GM12878 (cell line): ENCODE results near the gene CHMP4A. TPM values are rescaled to one million over a fixed set of nuclear protein-coding genes. Genes with fewer than 3 reads are reported as not detected.

ENCODE experiments used
- ATAC-seq: fragments of 200-7000 bp; cut with Tn5 transposase; 3 replicates; pipeline ENCODE4 v1.9.1; 2020; ENCODE audit warnings: mild to moderate bottlenecking, moderate library complexity
- BruUV-seq: library from RNA; stranded (reverse); fragments of 400-500 nt; replicated peaks from 2 replicates; lab custom pipeline; 2021; lab: Mats Ljungman, UMichigan
- CTCF ChIA-PET: fragments of 300-600 bp; sonication (Branson Sonifier 250); formaldehyde crosslinking; extraction: SDS; loops from one replicate; lab custom pipeline; 2021; ENCODE audit warnings: inconsistent platforms; lab: Yijun Ruan, JAX
- POLR2A ChIA-PET: fragments of 350-600 bp; formaldehyde crosslinking; extraction: SDS; loops from one replicate; lab custom pipeline; 2021; ENCODE audit warnings: inconsistent platforms; lab: Charles Lee
- RAD21 ChIA-PET: fragments of 300-600 bp; sonication (Branson Sonifier 250); formaldehyde crosslinking; loops from one replicate; lab custom pipeline; 2023; ENCODE audit warnings: antibody characterized with exemption; ENCODE audit not compliant: unreplicated experiment; lab: Charles Lee
- SMC1A ChIA-PET: fragments of 300-600 bp; sonication (Branson Sonifier 250); formaldehyde crosslinking; loops from one replicate; lab custom pipeline; 2023; ENCODE audit not compliant: unreplicated experiment, uncharacterized antibody; lab: Charles Lee
- DNase-seq: peaks from one replicate; pipeline ENCODE4 v3.0.0-alpha.2; 2011; ENCODE audit warnings: low read depth, low spot score
- FAIRE-seq: peaks from 3 replicates; lab custom pipeline; 2011; peaks lifted over from hg19 to GRCh38; lab: Jason Lieb, UNC
- H2AFZ ChIP-seq: 2 replicates; pipeline ENCODE4 v1.6.0; 2011; ENCODE audit warnings: low read depth, low read length, control low read depth; ENCODE audit not compliant: control insufficient read depth
- H3K27ac ChIP-seq: 2 replicates; pipeline ENCODE4 v1.5.1; 2011; ENCODE audit warnings: control low read depth; ENCODE audit not compliant: control insufficient read depth, insufficient read depth
- H3K27me3 ChIP-seq, 2 experiments: replicated peaks in 1 of 2; 2 replicates each; pipeline versions ENCODE4 v1.6.0 to v1.6.1; 2011; ENCODE audit warnings: low read length in 1 of 2; ENCODE audit not compliant: control insufficient read depth in 2 of 2, insufficient read depth in 2 of 2
- H3K36me3 ChIP-seq, 2 experiments: 2 replicates each; pipeline ENCODE4 v1.5.1; 2011; ENCODE audit warnings: low read length in 1 of 2; ENCODE audit not compliant: control insufficient read depth in 2 of 2, insufficient read depth in 2 of 2
- H3K4me1 ChIP-seq: 2 replicates; pipeline ENCODE4 v1.6.1; 2011; ENCODE audit warnings: mild to moderate bottlenecking, low read length, moderate library complexity, mixed read lengths; ENCODE audit not compliant: control insufficient read depth, insufficient read depth
- H3K4me2 ChIP-seq: 2 replicates; pipeline ENCODE4 v1.6.0; 2011; ENCODE audit warnings: control low read depth; ENCODE audit not compliant: control insufficient read depth, insufficient read depth
- H3K4me3 ChIP-seq: fragments of 200-600 bp; sonication (generic); 2 replicates; pipeline ENCODE4 v1.5.1; 2016
- H3K79me2 ChIP-seq: 2 replicates; pipeline ENCODE4 v1.6.0; 2011; ENCODE audit warnings: low read length; ENCODE audit not compliant: control insufficient read depth, insufficient read depth
- H3K9ac ChIP-seq: 2 replicates; pipeline ENCODE4 v1.8.0; 2011; ENCODE audit warnings: low read length, control low read depth, mixed read lengths; ENCODE audit not compliant: control insufficient read depth, insufficient read depth
- H3K9me3 ChIP-seq: replicated peaks from 3 replicates; pipeline ENCODE4 v1.5.1; 2011; ENCODE audit warnings: mild to moderate bottlenecking, low read length; ENCODE audit not compliant: control insufficient read depth, insufficient read depth
- H4K20me1 ChIP-seq: 2 replicates; pipeline ENCODE4 v1.6.0; 2011; ENCODE audit not compliant: control insufficient read depth, insufficient read depth
- BRCA1 ChIP-seq: IDR thresholded peaks from 2 replicates; pipeline ENCODE4 v1.6.1; 2011; ENCODE audit warnings: low read depth, low read length, improper control_type of control experiment
- CREB1 ChIP-seq: IDR thresholded peaks from 2 replicates; pipeline ENCODE4 v1.6.1; 2012; ENCODE audit warnings: low read depth, mild to moderate bottlenecking, inconsistent platforms
- E2F4 ChIP-seq: IDR thresholded peaks from 2 replicates; pipeline ENCODE4 v1.6.1; 2012; ENCODE audit warnings: low read depth, low read length, improper control_type of control experiment
- IKZF1 ChIP-seq: fragments of 450-650 bp; conservative IDR thresholded peaks from 2 replicates; pipeline ENCODE4 v1.6.1; 2017; ENCODE audit warnings: antibody characterized with exemption, mild to moderate bottlenecking
- MTA3 ChIP-seq: IDR thresholded peaks from 2 replicates; pipeline ENCODE4 v1.6.1; 2012; ENCODE audit warnings: low read length, inconsistent platforms, borderline replicate concordance
- MYC ChIP-seq: IDR thresholded peaks from 2 replicates; pipeline ENCODE4 v1.6.1; 2011; ENCODE audit warnings: mild to moderate bottlenecking, low read length, moderate library complexity, inconsistent platforms; ENCODE audit not compliant: insufficient read depth, insufficient replicate concordance, insufficient read length, severe bottlenecking
- SUZ12 ChIP-seq: fragments of 200-600 bp; sonication (generic); IDR thresholded peaks from one replicate; pipeline ENCODE4 v1.6.1; 2018; ENCODE audit warnings: antibody characterized with exemption, mild to moderate bottlenecking; ENCODE audit not compliant: unreplicated experiment
- WGBS: methylation state at CpG from one replicate; pipeline ENCODE4 v1.1.6; 2016; ENCODE audit warnings: low lambda C conversion rate; ENCODE audit not compliant: insufficient replicate concordance, insufficient coverage; ENCODE audit errors: missing lambda C conversion rate; 5-methylcytosine and 5-hydroxymethylcytosine counted together
- in situ Hi-C: fragments of 300-500 bp; cut with MboI; formaldehyde crosslinking; loops from 9 replicates; pipeline ENCODE4 v1.14.3; 2018; ENCODE audit warnings: mixed read lengths
- intact Hi-C: fragments of 100-400 bp; cut with micrococcal nuclease; formaldehyde crosslinking; loops from one replicate; pipeline ENCODE4 v1.14.2; 2022; ENCODE audit not compliant: unreplicated experiment
- polyA plus RNA-seq, 11 experiments: library from polyadenylated mRNA; depleted of rRNA in 4 of 11; unstranded in 6 of 11; stranded (reverse) in 5 of 11; fragments of >200 nt; fragmentation: Nextera tagmentation in 4 of 11; fragmentation: Illumina TruSeq in 1 of 11; extraction: Ambion mirVana in 4 of 11; extraction: Trizol in 1 of 11; gene quantifications; 1 replicate in 1 of 11; 2 replicates in 10 of 11; pipeline versions ENCODE4 v1.2.1 to v1.2.3, GENCODE V29; 2011 to 2016; ENCODE audit warnings: inconsistent platforms in 2 of 11, missing spikeins in 2 of 11, low read depth in 1 of 11
- total RNA-seq, 4 experiments: library from RNA; depleted of rRNA in 3 of 4; stranded (reverse); fragments of >200 nt in 3 of 4; fragmentation: Illumina TruSeq in 1 of 4; extraction: Trizol in 1 of 4; gene quantifications; 2 replicates each; pipeline versions ENCODE4 v1.2.1 to v1.2.3, GENCODE V29; 2013 to 2021
- TF ChIP-seq, protein P1 (sequence below): fragments of 450-650 bp; IDR thresholded peaks from 2 replicates; pipeline ENCODE4 v1.6.1; 2018; ENCODE audit warnings: borderline replicate concordance, mild to moderate bottlenecking; ENCODE audit not compliant: partially characterized antibody
- TF ChIP-seq, protein P2 (sequence below): IDR thresholded peaks from 2 replicates; pipeline ENCODE4 v1.6.1; 2011; ENCODE audit warnings: borderline replicate concordance, low read depth, mild to moderate bottlenecking, moderate library complexity, low read length; ENCODE audit not compliant: insufficient read depth, poor library complexity, severe bottlenecking

CHMP4A gene
- total and polyA plus RNA-seq, 10 of the 15 experiments (the other 5 are each of a cell fraction or from before 2014, with no cell fraction given), result 35.5 to 151 (median 84.7) TPM

GRCh38 chr14:24255931-24256711 lies 42.8 kb upstream of the CHMP4A start (continued):
- TF ChIP-seq E2F4 (no peak), MTA3 (no peak), IKZF1 (no peak), BRCA1 (no peak)
- TF ChIP-seq, all 136 proteins: peak for 0

DNA sequence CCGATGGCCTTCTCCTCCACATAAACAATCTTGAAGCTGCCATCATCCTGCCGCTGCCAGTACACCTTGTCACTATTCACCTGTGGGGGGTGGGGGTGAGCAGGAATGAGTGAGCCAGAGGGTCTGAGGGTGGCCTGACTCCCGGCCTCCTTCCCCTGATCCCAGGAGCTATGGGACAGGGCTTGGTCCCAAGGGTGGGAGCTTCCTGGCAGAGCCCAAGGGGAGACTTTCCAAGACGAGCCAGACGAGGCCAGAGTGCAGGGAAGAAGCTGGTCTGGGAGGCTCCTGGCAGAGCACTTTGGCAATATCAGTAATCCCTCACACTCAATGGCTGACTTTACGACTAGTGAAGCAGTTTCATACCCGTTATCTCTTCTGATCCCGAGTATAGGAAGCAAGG lies 42.1 kb upstream of the CHMP4A start:
- ChIA-PET POLR2A (no interaction called here), RAD21 (no interaction called here), CTCF (interaction anchor here (1.8 kb wide), 1 partner anchor 15 kb away, joined by 8 read pairs; no protein-coding TSS in a partner anchor), SMC1A (no interaction called here)
- Histone ChIP-seq H3K79me2 (no peaks in the 10 kb centered on the region), H3K27me3 (no peaks in the 10 kb centered on the region), H4K20me1 (no peaks in the 10 kb centered on the region), H3K27ac (no peak overlapping the region), H3K9ac (no peak overlapping the region), H3K36me3 (peaks cover 0 to 3% of the 10 kb centered on the region in 2 experiments; a peak in 2 of 4 replicates), H2AFZ (no peak overlapping the region), H3K9me3 (no peaks in the 10 kb centered on the region), H3K4me1 (peaks cover 7% of the 10 kb centered on the region), H3K4me3 (no peak overlapping the region), H3K4me2 (no peak overlapping the region)
- DNase-seq (no peak), FAIRE-seq (no peak), ATAC-seq (no peak)
- in situ Hi-C loops (no loop called here), intact Hi-C loops (no loop called here)
- 85% methylated on average over 8 of the region's 8 CpGs for WGBS
- BruUV-seq, result no TSS peak
- TF ChIP-seq, protein P1, sequence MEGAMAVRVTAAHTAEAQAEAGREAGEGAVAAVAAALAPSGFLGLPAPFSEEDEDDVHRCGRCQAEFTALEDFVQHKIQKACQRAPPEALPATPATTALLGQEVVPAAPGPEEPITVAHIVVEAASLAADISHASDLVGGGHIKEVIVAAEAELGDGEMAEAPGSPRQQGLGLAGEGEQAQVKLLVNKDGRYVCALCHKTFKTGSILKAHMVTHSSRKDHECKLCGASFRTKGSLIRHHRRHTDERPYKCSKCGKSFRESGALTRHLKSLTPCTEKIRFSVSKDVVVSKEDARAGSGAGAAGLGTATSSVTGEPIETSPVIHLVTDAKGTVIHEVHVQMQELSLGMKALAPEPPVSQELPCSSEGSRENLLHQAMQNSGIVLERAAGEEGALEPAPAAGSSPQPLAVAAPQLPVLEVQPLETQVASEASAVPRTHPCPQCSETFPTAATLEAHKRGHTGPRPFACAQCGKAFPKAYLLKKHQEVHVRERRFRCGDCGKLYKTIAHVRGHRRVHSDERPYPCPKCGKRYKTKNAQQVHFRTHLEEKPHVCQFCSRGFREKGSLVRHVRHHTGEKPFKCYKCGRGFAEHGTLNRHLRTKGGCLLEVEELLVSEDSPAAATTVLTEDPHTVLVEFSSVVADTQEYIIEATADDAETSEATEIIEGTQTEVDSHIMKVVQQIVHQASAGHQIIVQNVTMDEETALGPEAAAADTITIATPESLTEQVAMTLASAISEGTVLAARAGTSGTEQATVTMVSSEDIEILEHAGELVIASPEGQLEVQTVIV, result no peak
- TF ChIP-seq SUZ12, result no peak
- TF ChIP-seq, protein P2, sequence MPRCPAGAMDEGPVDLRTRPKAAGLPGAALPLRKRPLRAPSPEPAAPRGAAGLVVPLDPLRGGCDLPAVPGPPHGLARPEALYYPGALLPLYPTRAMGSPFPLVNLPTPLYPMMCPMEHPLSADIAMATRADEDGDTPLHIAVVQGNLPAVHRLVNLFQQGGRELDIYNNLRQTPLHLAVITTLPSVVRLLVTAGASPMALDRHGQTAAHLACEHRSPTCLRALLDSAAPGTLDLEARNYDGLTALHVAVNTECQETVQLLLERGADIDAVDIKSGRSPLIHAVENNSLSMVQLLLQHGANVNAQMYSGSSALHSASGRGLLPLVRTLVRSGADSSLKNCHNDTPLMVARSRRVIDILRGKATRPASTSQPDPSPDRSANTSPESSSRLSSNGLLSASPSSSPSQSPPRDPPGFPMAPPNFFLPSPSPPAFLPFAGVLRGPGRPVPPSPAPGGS, result no peak
- TF ChIP-seq MYC, result no peak
- TF ChIP-seq CREB1, result no peak
